ENCODE measurements around the gene LMCD1. TPM values are rescaled to one million over a fixed set of nuclear protein-coding genes. Genes with fewer than 3 reads are reported as not detected.
"Not testable (repeated sequence)": the region's sequence is repeated elsewhere in the genome, so short reads cannot be mapped to it uniquely, and the experiment has no call there.

The LMCD1 gene
- total RNA-seq, 1 donor from 2014 or later, result 26.1 TPM

DNA sequence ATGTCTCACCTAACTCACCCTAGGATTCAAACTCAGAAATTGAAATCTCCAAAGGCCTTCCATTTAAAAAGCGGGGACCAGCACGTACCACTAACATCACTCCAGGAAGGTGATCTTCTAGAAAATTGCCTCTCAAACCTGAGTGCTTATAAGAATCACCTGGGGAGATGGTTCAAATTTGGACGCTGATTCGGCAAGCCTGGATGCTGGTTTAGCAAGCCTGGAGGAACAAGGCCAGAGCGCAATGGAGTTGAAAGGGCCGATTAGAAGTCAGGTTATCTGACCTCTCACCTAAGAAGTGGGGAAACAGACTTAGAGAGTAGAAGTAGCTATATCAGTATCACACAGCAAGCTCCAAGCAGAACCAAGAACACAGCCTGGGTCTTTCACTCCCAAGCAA is 74.8 kb downstream of the LMCD1 start:
- H3K4me1 Mint-ChIP-seq (ENCODE audit: low read depth), result peaks cover 2% of the 10 kb centered on the region
- no peak overlapping the region for H3K27ac Mint-ChIP-seq
- no peaks in the 10 kb centered on the region for H3K9me3 Mint-ChIP-seq (ENCODE audit: low read depth)
- no peaks in the 10 kb centered on the region for H3K27me3 Mint-ChIP-seq
- peaks cover 2% of the 10 kb centered on the region for H3K36me3 Mint-ChIP-seq (ENCODE audit: insufficient read depth)
- no peak for DNase-seq (ENCODE audit: low spot score, unreplicated experiment)
- no peak overlapping the region for H3K4me3 Mint-ChIP-seq (ENCODE audit: low read depth)
- TF ChIP-seq, protein P1, sequence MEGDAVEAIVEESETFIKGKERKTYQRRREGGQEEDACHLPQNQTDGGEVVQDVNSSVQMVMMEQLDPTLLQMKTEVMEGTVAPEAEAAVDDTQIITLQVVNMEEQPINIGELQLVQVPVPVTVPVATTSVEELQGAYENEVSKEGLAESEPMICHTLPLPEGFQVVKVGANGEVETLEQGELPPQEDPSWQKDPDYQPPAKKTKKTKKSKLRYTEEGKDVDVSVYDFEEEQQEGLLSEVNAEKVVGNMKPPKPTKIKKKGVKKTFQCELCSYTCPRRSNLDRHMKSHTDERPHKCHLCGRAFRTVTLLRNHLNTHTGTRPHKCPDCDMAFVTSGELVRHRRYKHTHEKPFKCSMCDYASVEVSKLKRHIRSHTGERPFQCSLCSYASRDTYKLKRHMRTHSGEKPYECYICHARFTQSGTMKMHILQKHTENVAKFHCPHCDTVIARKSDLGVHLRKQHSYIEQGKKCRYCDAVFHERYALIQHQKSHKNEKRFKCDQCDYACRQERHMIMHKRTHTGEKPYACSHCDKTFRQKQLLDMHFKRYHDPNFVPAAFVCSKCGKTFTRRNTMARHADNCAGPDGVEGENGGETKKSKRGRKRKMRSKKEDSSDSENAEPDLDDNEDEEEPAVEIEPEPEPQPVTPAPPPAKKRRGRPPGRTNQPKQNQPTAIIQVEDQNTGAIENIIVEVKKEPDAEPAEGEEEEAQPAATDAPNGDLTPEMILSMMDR (IDR thresholded peaks at IDR 0.05; ENCODE audit: unreplicated experiment), result no peak

DNA sequence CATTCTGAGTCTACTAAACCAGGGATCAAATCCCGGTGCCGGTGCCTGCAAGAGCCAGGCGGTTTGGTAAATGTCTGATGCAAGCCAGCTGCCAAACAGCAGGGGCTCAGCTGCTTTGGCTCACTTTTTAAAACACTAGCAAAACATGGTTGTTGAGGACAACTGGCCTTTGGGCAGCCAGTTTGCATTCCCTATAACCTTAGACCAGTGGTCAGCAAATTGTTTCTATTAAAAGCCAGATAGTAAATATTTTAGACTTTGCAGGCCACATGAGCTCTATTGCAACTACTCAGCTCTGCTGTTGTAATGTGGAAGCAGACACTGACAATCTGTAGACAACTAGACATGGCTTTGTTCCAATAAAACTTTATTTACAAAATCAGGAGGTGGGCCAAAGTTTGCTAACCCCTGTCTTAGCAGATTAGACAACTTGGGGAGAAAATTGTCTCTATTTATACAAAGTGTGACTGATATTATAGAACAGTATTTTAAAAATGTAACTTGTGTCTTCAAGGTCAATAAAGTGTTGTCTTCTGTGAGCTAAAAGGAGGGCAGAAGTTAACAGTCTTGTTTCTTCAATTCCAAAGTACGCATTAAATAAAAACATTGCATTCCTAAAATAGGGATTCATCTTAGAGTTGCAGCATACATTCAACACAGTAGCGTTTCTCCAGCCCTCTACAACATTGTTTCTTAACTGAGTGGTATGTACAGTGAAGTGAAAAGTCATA is 75.4 kb downstream of the LMCD1 start:
- H3K27ac Mint-ChIP-seq, result no peak overlapping the region
- DNase-seq (ENCODE audit: low spot score, unreplicated experiment), result no peak
- peaks cover 2% of the 10 kb centered on the region for H3K36me3 Mint-ChIP-seq (ENCODE audit: insufficient read depth)
- H3K4me1 Mint-ChIP-seq (ENCODE audit: low read depth), result peaks cover 7% of the 10 kb centered on the region
- no peak overlapping the region for H3K4me3 Mint-ChIP-seq (ENCODE audit: low read depth)
- no peaks in the 10 kb centered on the region for H3K9me3 Mint-ChIP-seq (ENCODE audit: low read depth)
- TF ChIP-seq, protein P1 (IDR thresholded peaks at IDR 0.05; ENCODE audit: unreplicated experiment), result no peak
- H3K27me3 Mint-ChIP-seq, result no peaks in the 10 kb centered on the region

DNA sequence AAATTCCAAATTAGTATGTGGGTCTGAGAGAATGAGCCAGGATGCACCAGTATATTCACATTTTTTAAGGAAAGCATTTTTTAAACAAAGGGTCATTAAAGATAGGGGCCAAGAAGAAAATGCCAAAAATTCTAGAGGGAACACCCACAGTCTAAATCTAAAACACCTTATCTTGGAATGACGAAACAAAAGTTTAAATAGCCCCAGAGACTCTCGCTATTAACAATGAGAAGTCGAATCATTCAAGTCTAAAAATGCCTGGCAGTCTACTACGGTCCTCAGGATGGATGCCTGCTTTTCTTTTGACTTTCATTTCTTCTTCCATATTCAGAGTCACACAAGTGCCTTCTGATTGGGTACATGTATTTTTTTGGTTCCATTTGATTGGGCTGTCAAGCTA is 76.7 kb downstream of the LMCD1 start:
- peaks cover 14% of the 10 kb centered on the region for H3K4me1 Mint-ChIP-seq (ENCODE audit: low read depth)
- no peak overlapping the region for H3K27ac Mint-ChIP-seq
- no peak overlapping the region for H3K4me3 Mint-ChIP-seq (ENCODE audit: low read depth)
- H3K9me3 Mint-ChIP-seq (ENCODE audit: low read depth), result no peaks in the 10 kb centered on the region
- peaks cover 2% of the 10 kb centered on the region for H3K36me3 Mint-ChIP-seq (ENCODE audit: insufficient read depth)
- H3K27me3 Mint-ChIP-seq, result no peaks in the 10 kb centered on the region
- DNase-seq (ENCODE audit: low spot score, unreplicated experiment), result no peak
- TF ChIP-seq, protein P1 (IDR thresholded peaks at IDR 0.05; ENCODE audit: unreplicated experiment), result no peak

DNA sequence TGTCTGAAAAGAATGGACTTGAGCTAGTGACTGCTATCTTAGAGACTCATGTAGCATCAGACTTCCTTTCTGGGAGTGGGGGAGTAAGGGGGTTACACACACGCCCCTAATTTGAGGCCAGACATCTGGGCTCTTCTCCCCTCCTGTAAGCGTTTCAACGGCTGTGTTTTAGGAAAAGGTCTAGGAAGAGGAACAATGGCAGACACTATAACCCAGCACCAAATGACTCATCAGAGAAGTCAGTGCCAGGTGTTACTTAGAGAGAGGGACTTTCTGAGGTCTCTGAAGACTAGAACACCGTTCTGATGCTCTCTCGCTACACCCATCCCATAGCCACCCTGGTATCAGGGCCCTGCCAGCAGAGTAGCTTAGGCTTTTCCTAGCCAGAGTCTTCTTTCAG is 77.5 kb downstream of the LMCD1 start:
- TF ChIP-seq, protein P1 (IDR thresholded peaks at IDR 0.05; ENCODE audit: unreplicated experiment), result no peak
- H3K36me3 Mint-ChIP-seq (ENCODE audit: insufficient read depth), result peaks cover 2% of the 10 kb centered on the region
- H3K27me3 Mint-ChIP-seq, result no peaks in the 10 kb centered on the region
- peaks cover 19% of the 10 kb centered on the region for H3K4me1 Mint-ChIP-seq (ENCODE audit: low read depth)
- H3K4me3 Mint-ChIP-seq (ENCODE audit: low read depth), result no peak overlapping the region
- DNase-seq (ENCODE audit: low spot score, unreplicated experiment), result no peak
- H3K27ac Mint-ChIP-seq, result no peak overlapping the region
- no peaks in the 10 kb centered on the region for H3K9me3 Mint-ChIP-seq (ENCODE audit: low read depth)

DNA sequence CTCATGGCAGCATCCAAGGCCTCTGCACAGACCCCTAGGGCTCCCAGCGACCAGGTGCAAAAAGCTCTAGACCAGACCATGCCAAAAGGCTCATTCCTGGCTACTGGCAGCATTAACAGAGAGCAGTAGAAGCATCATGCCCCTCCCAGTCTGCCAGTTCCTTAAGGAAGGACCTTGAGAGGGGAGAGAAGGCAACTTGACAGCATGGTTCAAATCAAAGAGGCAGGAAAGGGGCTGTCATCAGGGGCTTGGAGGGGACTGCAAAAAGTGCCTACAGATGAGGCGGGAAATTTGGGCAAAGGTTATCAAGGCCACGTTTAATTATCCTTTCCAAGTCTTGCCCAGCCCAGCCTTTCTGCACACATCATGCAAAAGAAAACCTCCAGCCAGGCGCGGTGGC is 78.3 kb downstream of the LMCD1 start:
- Mint-ChIP-seq H3K4me1 (ENCODE audit: low read depth) (peaks cover 19% of the 10 kb centered on the region), H3K36me3 (ENCODE audit: insufficient read depth) (peaks cover 2% of the 10 kb centered on the region), H3K27me3 (no peaks in the 10 kb centered on the region), H3K4me3 (ENCODE audit: low read depth) (no peak overlapping the region), H3K9me3 (ENCODE audit: low read depth) (no peaks in the 10 kb centered on the region), H3K27ac (no peak overlapping the region)
- no peak for DNase-seq (ENCODE audit: low spot score, unreplicated experiment)
- TF ChIP-seq, protein P1 (IDR thresholded peaks at IDR 0.05; ENCODE audit: unreplicated experiment), result no peak

DNA sequence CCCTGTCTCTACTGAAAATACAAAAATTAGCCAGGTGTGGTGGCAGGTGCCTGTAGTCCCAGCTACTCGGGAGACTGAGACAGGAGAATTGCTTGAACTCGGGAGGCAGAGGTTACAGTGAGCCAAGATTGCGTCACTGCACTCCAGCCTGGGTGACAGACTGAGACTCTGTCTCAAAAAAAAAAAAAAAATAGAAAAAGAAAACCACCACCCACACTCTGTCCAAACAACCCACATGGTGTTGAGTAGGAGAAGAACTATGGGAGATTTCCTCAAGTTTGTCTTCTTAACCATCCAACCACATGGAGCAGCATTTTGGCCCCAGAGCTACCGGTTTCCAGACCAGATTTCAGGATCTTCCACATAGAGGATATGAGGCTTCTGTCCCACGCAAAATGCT is 78.8 kb downstream of the LMCD1 start:
- H3K27ac Mint-ChIP-seq; H3K4me3 Mint-ChIP-seq (ENCODE audit: low read depth); H3K27me3 Mint-ChIP-seq; H3K36me3 Mint-ChIP-seq (ENCODE audit: insufficient read depth); DNase-seq (ENCODE audit: low spot score, unreplicated experiment); H3K9me3 Mint-ChIP-seq (ENCODE audit: low read depth): not testable (repeated sequence)
- H3K4me1 Mint-ChIP-seq (ENCODE audit: low read depth), result peaks cover 19% of the 10 kb centered on the region

Measured in progenitor cell of endocrine pancreas (in vitro differentiated cells).